Transverse colon (tissue), 3 donors: ENCODE results near the gene ZFAND3.

Experiments used
- CTCF ChIP-seq, 5 experiments: fragments of 200-600 bp in 3 of 5; fragments of 450-650 bp in 2 of 5; sonication (generic) in 3 of 5; IDR thresholded peaks; 1 replicate in 2 of 5; 2 replicates in 3 of 5; pipeline ENCODE4 v1.5.1; 2016 to 2017; ENCODE audit warnings: antibody characterized with exemption in 5 of 5, inconsistent platforms in 3 of 5, mild to moderate bottlenecking in 2 of 5, moderate library complexity in 1 of 5
- EP300 ChIP-seq: sonication (generic); formaldehyde crosslinking; IDR thresholded peaks from one replicate; pipeline ENCODE4 v1.6.1; 2017; ENCODE audit warnings: antibody characterized with exemption, low read depth
- POLR2A ChIP-seq: fragments of 450-650 bp; IDR thresholded peaks from one replicate; pipeline ENCODE4 v1.6.1; 2016; ENCODE audit warnings: antibody characterized with exemption, mild to moderate bottlenecking, moderate library complexity

GRCh38 chr6:37862430-37862829, 42.9 kb downstream of the ZFAND3 start:
- TF ChIP-seq CTCF (IDR thresholded peaks at IDR 0.05) (no peak), EP300 (no peak), POLR2A (no peak)
